ENCODE results near the gene CHSY1. TPM values are rescaled to one million over a fixed set of nuclear protein-coding genes. Genes with fewer than 3 reads are reported as not detected.

CHSY1 gene
- total RNA-seq, 1 donor from 2014 or later: 46.7 TPM

- no peaks in the 10 kb centered on the region for H3K9me3 Mint-ChIP-seq
- no peak overlapping the region for H3K27ac Mint-ChIP-seq (ENCODE audit: unreplicated experiment)
- H3K4me3 Mint-ChIP-seq: no peak overlapping the region
- H3K36me3 Mint-ChIP-seq (ENCODE audit: low read depth): peaks cover 29% of the 10 kb centered on the region
- no peak for TF ChIP-seq CTCF (conservative IDR thresholded peaks at IDR 0.05)
- DNase-seq (ENCODE audit: low read depth, low spot score): no peak
- H3K27me3 Mint-ChIP-seq (ENCODE audit: low read depth): no peaks in the 10 kb centered on the region
- H3K4me1 Mint-ChIP-seq: peaks cover 28% of the 10 kb centered on the region
These were observed 75.2 kb downstream of the CHSY1 start for GRCh38 chr15:101176625-101177024.

GRCh38 chr15:101175401-101175800 lies 76.4 kb downstream of the CHSY1 start:
- Mint-ChIP-seq H3K27ac (ENCODE audit: unreplicated experiment) (no peak overlapping the region), H3K27me3 (ENCODE audit: low read depth) (no peaks in the 10 kb centered on the region), H3K36me3 (ENCODE audit: low read depth) (peaks cover 32% of the 10 kb centered on the region), H3K4me1 (peaks cover 28% of the 10 kb centered on the region), H3K9me3 (no peaks in the 10 kb centered on the region), H3K4me3 (no peak overlapping the region)
- TF ChIP-seq CTCF (conservative IDR thresholded peaks at IDR 0.05): no peak
- no peak for DNase-seq (ENCODE audit: low read depth, low spot score)

- H3K4me3 Mint-ChIP-seq: peak overlapping the region; percentile 10
- H3K27ac Mint-ChIP-seq (ENCODE audit: unreplicated experiment): peak overlapping the region; percentile 91
- peaks cover 32% of the 10 kb centered on the region for H3K36me3 Mint-ChIP-seq (ENCODE audit: low read depth)
- peaks cover 28% of the 10 kb centered on the region for H3K4me1 Mint-ChIP-seq
- no peaks in the 10 kb centered on the region for H3K27me3 Mint-ChIP-seq (ENCODE audit: low read depth)
- TF ChIP-seq CTCF (conservative IDR thresholded peaks at IDR 0.05): no peak
- no peaks in the 10 kb centered on the region for H3K9me3 Mint-ChIP-seq
- no peak for DNase-seq (ENCODE audit: low read depth, low spot score)
These were observed 77.5 kb downstream of the CHSY1 start for GRCh38 chr15:101174152-101174920.

GRCh38 chr15:101173233-101174119 lies 78.4 kb downstream of the CHSY1 start:
- H3K27ac Mint-ChIP-seq (ENCODE audit: unreplicated experiment): peak overlapping the region; percentile 91
- peaks cover 30% of the 10 kb centered on the region for H3K4me1 Mint-ChIP-seq
- H3K9me3 Mint-ChIP-seq: no peaks in the 10 kb centered on the region
- H3K36me3 Mint-ChIP-seq (ENCODE audit: low read depth): peaks cover 25% of the 10 kb centered on the region
- no peak for TF ChIP-seq CTCF (conservative IDR thresholded peaks at IDR 0.05)
- H3K4me3 Mint-ChIP-seq: peak overlapping the region; percentile 10
- no peaks in the 10 kb centered on the region for H3K27me3 Mint-ChIP-seq (ENCODE audit: low read depth)
- no peak for DNase-seq (ENCODE audit: low read depth, low spot score)

- Mint-ChIP-seq H3K9me3 (no peaks in the 10 kb centered on the region), H3K4me1 (peaks cover 29% of the 10 kb centered on the region), H3K27me3 (ENCODE audit: low read depth) (no peaks in the 10 kb centered on the region), H3K36me3 (ENCODE audit: low read depth) (peaks cover 17% of the 10 kb centered on the region), H3K4me3 (no peak overlapping the region), H3K27ac (ENCODE audit: unreplicated experiment) (no peak overlapping the region)
- DNase-seq (ENCODE audit: low read depth, low spot score): no peak
- TF ChIP-seq CTCF (conservative IDR thresholded peaks at IDR 0.05): no peak
These were observed 79.3 kb downstream of the CHSY1 start for GRCh38 chr15:101172501-101173071.
